Fibroblast of villous mesenchyme (primary cell): ENCODE results near the gene SLC34A1. TPM values are rescaled to one million over a fixed set of nuclear protein-coding genes. Genes with fewer than 3 reads are reported as not detected.

ENCODE experiments used
- DNase-seq: peaks from one replicate; pipeline ENCODE4 v3.0.0-alpha.2; 2010; ENCODE audit warnings: low read depth
- H3K4me3 ChIP-seq: 2 replicates; pipeline ENCODE4 v1.5.1; 2011; ENCODE audit warnings: low read depth, mild to moderate bottlenecking, low read length
- CTCF ChIP-seq: IDR thresholded peaks from 2 replicates; pipeline ENCODE4 v1.5.1; 2012; ENCODE audit warnings: low read depth, mild to moderate bottlenecking, low read length; ENCODE audit not compliant: insufficient read depth
- total RNA-seq: library from RNA; depleted of rRNA; stranded (reverse); fragments of >200 nt; gene quantifications from 2 replicates; pipeline ENCODE4 v1.2.3, GENCODE V29; 2012

Gene SLC34A1
- total RNA-seq, 1 donor, result not detected

GRCh38 chr5:177349362-177349647 is 34.9 kb upstream of the SLC34A1 start:
- no peak overlapping the region for H3K4me3 ChIP-seq
- no peak for TF ChIP-seq CTCF
- DNase-seq, result no peak

- peak overlapping the region; percentile 93 for H3K4me3 ChIP-seq
- no peak for TF ChIP-seq CTCF
- no peak for DNase-seq
Measured at GRCh38 chr5:177349762-177350161, 34.5 kb upstream of the SLC34A1 start.

GRCh38 chr5:177350776-177351391 is 33.4 kb upstream of the SLC34A1 start:
- TF ChIP-seq CTCF, result no peak
- DNase-seq, result no peak

GRCh38 chr5:177351392-177352329 is 32.6 kb upstream of the SLC34A1 start, which contains the start of gene LMAN2:
Gene LMAN2, minus strand, starts transcription at chr5:177351668. Its CDS starts 21 bp downstream, at chr5:177351647.
- peak; percentile 96 for DNase-seq
- no peak for TF ChIP-seq CTCF

More at GRCh38 chr5:177350776-177351391, 33.4 kb upstream of the SLC34A1 start:
- peak overlapping the region; percentile 93 for H3K4me3 ChIP-seq

GRCh38 chr5:177353093-177353492 is 31.1 kb upstream of the SLC34A1 start:
- no peak for TF ChIP-seq CTCF
- H3K4me3 ChIP-seq, result no peak overlapping the region
- no peak for DNase-seq

More at GRCh38 chr5:177351392-177352329, 32.6 kb upstream of the SLC34A1 start, which contains the start of gene LMAN2:
- peak within 1 kb of the TSS; percentile 93 for H3K4me3 ChIP-seq

GRCh38 chr5:177354256-177354655 is 30.0 kb upstream of the SLC34A1 start:
- no peak overlapping the region for H3K4me3 ChIP-seq
- no peak for DNase-seq
- no peak for TF ChIP-seq CTCF
